Hindlimb muscle (tissue), 1 donor: ENCODE results near the gene ESPL1. TPM values are rescaled to one million over a fixed set of nuclear protein-coding genes. Genes with fewer than 3 reads are reported as not detected.
A peak's percentile ranks its signal among the peaks of the same experiment; 100 is the strongest.

Experiments
- DNase-seq: peaks from one replicate; pipeline ENCODE4 v3.0.0-alpha.2; 2013
- polyA plus RNA-seq: library from polyadenylated mRNA; unstranded; fragments of 120-200 nt; gene quantifications from one replicate; pipeline ENCODE4 v1.2.1, GENCODE V29; 2013; ENCODE audit not compliant: insufficient read length

ESPL1 gene
- polyA plus RNA-seq, 1 donor = 5.1 TPM

DNA sequence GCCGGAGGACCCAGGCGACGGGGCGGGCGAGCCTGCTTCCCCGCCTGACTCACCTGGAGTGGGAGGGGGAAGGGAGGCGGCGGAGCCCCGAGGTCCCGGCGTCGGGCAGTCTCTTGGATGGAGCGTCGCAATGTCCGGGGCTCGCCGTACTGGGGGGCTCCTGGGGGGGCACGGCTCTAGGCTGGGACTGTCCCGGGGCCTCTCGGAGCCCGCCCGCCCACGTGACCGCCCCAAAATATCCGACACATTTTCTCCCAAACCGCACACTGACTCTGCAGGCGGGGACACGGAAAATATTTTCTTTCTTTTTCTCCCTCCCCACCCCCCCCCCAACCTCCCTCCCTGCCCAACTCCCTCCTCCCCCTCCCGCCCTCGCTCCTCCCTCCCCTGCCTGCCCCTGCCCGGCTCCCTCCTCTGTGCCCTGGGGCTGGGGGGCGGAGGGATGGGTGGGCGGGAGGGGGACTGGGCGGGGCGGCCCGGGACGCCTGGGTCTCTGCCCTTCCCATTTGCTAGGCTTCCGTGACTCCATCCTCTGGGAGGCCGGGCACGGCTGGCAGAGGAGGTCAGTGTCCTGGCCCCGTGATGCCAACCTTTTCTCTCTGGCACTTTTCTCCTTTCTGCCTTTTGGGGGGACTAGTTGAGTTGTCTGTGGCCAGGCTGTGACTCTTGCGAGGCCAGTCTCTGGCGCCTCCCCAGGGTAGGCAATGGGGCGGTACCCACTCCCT lies 36.0 kb upstream of the ESPL1 start, which contains the start of gene RARG:
Gene RARG, minus strand, starts transcription at position 289 of the 725 bp plus-strand sequence. CDS start 4,664 bp downstream, outside the sequence.
- peak; percentile 56 for DNase-seq

DNA sequence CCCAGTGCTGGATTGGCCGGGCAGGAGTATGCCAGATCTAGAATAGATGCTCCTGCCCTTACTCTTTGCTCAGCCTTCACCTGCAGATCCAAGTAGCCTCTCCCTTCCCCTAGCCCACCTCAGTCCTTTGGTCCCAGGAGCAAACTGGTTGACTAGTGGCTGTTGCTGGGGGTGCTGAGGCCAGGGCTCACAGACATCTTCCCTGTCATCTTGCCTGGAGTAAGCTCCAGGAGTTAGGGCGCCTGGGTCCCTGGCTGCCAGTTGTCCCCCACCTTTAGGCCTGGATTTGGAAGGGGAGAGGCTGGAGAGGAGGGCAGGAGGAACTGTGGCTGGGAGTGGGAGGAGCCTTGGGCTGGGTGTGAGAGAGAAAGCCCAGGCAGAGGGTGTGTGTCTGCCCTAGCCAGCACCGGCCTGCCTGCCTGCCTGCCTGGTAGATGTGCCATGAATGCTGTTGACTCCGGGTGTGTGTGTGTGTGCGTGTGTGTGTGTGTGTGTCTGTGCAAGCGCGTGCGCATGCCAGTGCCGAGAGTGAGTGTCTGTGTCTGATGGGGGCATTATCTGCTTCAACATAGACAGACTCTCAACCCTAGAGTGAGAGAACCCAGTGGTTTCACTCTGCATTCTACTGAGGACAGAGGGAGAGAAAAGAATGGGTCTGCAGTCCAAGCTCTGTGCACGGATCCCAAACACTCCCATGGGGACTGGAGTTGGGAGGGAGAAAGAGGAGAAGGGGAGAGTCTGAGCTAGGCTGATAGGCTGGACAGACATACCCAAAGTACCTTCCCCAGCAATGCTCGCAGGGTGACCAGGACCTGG lies 35.2 kb upstream of the ESPL1 start:
- DNase-seq = no peak

DNA sequence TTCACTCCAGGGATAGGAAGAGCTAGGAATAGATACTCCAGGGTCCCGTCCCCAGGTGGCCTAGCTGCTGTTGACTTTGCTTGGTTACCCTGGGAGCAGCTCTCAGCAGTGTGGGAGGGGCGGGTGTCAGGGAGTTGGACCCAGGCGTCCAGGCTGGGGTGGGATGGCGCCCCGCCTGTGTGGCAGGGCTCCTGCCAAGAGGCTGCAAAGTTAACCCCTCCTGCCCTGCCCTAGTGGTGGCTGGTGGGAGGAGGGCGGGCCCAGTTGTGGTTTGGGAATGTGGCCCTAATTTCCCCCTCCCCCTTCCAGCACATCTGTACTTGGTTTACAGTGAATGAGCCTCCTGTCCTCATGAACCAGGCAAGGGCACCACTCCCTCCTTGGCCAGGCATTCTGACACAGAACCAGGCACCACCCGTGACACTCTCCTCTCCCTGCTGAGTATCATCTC lies 34.4 kb upstream of the ESPL1 start:
- no peak for DNase-seq

DNA sequence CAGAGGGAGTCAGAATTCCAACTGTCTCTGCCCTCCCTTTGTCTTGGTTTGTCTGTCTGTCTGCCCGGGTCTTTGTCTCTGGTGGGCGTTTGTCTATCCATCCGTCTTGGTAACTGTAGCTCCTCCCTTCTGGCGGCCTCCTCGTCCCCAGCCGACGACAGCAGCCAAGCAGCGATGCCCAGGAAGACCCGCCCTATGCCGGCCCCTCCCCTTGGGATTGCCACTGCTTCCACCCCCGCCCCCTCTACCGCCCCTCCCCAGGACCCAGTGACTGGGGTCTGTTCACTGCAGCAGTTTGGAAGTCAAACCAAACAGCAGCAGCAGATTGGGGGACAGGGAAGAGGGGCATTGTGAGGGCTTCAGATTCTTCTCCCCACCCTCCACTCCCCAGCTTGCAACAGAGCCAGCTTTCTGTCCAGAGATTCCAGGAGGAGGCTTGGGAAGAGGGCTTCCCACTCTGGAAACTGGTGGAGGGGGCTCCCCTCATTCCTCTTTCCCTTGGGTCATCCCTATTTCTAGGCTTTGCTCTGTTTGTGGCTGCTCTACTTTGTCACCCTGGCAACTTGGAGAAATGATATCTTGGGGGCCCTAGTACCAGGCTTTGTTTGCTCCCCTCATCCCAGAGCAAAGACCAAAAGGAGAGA lies 33.7 kb upstream of the ESPL1 start:
- no peak for DNase-seq

DNA sequence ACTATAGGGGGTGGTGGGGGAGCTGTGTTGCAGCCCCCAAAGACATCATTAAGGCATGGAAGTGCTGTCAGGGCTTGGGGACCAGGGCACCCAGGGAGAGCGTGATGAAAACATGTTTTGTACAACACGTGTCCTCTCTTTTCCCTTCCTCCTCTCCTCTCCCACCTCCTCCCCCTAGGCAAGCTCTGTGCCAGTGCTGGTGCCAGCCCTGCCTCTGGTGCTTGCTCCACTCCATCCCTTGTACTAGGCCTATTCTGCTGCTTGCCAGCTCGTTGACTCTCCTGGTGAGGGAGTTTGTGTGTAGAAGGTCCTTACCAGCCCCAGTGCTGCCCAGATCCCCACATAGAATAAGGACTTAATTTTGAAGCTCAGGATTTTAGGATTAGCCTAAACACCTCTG lies 32.9 kb upstream of the ESPL1 start:
- DNase-seq = no peak

DNA sequence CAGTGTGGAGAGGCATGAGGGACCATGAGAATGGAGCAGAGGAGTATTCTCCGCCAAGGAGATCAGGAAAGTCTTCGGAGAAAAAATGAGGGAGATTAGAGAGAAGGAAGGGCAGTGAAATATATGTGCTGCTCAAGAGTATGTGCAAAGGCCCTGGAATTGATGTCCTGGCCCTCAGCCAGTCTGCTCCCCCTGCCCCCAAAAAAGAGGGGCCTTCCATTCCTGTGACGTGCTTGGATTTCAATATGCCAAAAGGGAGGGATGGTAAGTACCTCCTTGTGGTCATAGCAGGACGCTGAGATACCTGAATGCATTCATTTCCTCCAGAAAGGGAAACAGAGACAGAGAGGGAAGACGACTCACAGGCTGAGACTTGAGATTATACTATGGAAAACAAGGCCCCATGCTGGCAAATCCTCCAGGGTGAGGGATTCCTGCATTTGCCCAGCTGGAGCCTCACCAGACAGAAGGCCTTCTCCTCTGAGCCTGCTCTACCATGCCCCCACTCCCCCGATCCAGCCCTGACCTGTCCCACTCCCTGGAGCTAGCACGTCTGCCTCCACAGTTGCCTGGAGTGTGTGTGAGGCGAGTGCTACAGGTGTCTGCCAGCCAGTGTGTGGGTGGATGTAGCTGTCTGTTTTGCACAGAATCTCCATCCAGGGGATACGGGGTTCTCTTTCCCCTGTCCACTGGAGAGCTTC lies 32.2 kb upstream of the ESPL1 start:
- DNase-seq = no peak

DNA sequence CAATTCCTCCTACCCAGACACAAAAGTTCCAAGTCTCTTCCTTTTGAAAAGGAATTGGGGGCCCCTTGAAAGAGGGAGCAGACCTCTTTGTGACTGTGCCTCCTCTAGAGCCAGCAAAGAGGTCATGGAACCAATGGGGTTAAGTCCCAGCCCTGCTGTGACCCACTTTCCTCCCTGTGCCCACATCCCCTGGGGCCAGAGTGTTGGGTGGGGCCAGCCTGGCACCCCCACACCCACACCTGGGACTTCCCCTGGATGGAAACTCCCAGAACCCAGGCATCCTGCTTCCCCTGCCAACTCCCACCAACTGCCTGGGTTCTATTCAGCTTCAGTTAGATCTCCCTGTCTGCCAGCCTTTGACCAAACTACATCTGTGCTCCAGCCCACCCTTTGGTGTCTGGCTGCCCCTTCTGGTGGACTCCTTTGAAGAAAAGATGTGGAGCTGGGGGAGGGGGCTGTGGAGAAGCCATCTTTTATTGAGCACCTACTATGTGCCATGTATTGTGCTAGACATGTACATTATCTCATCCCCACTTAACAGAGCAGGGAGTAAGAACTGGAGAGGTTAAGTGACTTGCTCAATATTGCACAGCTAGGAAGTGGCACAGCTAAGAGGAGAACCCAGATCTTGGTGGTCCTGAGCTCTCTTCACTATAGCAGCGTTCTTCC lies 31.5 kb upstream of the ESPL1 start:
- no peak for DNase-seq

DNA sequence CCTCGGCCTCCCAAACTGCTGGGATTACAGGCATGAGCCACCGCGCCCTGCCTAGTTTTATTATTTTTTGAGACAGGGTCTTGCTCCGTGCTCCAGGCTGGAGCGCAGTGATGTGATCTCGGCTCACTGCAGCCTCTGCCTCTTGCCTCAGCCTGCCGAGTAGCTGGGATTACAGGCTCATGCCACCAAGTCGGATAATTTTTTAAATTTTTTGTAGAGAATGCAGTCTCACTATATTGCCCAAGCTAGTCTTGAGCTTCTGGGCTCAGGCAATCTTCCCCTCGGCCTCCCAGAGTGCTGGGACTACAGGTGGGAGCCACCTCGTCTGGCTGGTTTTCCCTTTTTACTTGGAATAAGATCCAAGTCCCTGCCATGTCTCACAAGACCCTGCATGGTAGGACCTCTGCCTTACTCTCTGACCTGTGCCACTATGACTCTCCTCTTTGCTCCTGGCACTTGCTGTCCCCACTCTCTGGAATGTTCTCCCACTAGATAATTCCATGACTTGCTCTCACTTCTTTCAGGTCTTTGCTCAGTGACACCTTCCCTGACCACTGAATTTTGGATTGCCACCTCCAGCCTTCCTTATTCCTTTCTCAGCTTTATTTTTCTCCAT lies 28.3 kb upstream of the ESPL1 start:
- DNase-seq = no peak

DNA sequence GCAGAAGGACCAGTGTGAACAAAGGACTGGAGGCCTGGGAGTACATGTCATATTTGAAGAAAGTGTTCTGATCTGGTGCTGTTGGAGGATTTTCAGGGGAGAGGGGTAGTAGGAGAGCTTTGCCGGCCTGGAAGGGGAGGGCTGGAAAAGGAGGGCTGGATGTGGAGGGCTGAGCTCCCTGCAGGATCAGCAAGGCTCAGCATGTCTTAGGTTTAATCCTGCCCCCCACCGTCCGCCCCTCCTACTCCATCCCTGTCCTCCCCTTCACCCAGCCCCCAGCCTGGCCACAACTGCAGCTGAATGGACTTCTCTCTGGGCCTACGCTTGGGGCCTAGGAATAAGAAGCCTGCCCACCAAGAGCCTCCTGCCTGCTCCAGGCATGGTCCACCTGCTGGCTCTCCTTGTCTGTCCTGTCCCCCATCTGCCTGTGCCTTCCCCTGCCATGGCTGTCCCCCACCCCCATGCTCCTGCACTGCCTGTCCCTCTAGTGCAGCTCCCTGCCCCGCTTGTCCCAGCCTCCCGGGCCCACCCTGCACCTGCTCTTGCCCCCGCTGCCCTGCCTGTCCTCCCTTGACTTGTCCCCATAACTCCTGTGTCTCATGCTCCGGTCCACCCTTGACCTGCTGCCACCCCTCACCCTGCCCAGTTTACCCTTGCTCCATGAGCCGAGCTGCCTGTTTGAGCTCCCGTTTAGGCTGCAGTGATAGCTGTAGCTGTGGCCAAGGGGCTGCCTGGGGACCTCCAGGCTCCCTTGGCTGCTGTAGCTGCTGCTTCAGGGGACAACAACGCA lies 26.3 kb upstream of the ESPL1 start:
- no peak for DNase-seq

DNA sequence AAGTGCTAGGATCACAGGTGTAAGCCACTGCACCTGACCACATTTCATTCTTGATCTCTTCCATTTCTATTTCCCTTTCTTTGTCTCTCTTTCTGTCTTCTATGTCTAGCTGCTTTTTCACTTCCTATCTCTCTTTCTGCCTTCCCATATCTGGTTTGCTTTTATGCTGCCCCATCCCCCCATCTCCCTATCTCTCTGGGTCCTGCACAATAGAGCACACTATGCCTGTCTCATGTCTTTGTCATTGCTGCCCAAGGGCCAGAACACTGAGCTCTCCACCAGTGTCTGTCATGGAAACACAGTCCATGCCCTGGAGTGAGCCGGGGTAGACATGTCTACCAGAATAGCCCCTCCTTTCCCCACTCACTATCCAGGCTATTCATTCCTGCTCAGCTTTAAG lies 23.8 kb upstream of the ESPL1 start:
- DNase-seq = no peak

DNA sequence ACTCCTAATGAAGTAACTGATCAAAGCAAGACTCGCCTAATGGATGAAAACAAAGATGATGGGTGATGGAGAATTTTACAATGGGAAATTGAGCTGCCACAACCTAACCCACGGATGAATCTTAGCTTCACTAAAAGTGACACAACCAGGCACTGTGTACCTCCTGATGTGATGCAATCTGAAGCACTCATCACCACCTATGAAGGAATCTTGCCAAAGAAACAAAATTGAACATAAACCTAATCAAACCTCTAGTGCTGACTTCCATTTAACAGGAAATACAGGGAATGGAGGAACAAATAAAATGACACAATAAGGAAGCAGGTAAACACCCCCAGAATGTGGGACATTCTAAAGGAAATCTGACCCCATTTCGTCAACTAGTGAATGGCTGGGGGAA lies 22.8 kb upstream of the ESPL1 start:
- DNase-seq = no peak

DNA sequence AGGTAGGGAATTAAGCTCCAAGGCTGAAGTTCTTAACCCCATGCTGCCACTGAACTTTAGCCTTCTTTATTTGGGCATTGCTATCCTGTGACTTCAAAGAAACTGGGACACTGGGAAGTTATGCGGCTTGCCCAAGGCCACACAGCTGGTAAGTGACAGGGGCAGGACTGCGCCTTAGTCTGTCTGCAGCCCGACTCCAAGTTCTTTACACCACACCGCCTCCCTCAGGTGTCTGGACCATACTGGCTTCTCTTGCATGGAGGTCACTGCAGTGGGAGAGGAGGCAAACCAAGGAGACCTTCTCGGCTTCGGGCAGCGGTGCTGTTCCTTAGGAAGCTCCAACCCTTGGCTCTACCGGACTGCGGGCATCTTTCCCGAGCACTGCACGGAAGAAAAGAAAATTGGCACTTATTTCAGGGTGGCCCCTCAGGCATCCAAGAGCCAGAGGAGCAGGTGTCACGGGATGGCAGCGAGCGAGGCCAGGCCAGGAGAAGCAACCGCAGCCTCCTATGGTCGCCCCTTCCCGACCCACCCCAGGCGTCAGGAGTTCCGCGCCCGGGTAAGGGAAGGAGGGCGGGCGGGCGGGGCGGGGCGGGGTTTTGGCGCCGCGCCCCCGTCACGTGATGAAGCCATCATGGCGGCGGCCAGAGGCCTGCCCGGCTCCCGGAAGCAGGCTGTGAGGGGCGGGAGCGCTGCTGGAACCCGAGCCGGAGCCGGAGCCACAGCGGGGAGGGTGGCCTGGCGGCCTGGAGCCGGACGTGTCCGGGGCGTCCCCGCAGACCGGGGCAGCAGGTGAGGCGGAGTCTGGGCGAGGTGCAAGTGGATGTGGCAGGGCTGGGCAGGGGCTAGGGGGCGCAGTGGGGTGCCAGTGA lies 16.4 kb upstream of the ESPL1 start:
- peak; percentile 79 for DNase-seq

DNA sequence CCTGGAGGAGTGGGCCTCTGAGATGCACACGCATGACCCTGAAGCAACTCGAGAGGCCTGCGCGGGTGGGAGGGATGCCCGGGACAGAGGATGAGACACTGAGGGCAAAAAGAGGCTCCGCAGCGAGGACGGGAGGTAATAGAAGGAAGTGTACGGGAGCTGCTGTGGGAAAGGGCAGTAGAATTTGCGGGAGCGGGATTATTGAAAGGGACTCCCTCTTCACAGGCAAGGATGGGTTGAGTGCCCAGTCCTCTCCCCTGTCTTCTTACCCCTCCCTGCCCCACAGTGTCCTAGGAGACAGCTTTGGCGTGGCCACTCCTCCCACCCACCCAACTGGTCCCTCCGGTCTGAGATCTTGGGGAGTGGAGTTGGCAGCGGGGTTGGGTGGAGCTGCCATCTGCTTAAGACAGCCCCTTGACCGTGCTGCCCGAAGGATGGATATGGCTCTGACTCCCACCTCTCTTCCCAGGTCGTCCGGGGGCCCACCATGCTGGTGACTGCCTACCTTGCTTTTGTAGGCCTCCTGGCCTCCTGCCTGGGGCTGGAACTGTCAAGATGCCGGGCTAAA lies 15.7 kb upstream of the ESPL1 start:
- DNase-seq = no peak

DNA sequence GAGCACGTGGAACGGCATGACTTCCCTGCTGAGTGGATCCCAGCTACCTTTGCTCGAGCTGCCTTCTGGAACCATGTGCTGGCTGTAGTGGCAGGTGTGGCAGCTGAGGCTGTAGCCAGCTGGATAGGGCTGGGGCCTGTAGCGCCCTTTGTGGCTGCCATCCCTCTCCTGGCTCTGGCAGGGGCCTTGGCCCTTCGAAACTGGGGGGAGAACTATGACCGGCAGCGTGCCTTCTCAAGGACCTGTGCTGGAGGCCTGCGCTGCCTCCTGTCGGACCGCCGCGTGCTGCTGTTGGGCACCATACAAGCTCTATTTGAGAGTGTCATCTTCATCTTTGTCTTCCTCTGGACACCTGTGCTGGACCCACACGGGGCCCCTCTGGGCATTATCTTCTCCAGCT lies 14.8 kb upstream of the ESPL1 start:
- no peak for DNase-seq

DNA sequence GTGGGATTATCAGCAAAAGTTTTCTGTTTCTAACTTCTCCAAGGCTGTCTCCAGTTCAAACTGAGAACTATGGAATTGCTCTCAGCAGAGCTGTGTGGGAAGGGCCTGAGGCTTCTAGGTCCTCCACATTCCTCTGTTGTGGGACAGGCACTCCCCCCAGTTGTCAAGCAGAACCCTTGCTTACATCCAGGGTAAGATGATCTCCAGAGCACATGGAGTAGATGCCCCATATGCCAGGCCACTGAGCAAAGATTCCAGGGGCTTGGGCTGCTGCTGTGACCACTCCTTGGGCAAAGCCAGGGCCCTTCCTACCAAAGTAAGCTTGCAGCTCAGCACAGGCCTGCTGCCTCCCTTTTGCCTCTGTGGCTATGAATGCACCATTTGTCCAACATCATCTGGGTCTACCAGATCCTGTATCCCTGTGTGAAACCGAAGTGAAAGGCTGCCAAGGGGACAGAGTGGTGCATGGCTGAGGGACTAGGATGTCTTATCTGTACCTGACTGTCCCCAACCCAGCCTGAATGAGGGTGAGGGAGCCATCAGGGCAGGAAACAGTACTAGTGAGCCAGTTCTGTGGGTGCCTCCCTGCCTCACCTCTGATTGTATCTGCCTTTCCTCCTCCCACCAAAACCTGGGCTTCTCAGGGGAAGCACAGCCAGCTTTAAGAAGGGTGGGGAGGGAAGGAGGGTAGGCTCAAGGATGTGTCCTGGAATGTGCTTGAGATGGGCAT lies 13.1 kb upstream of the ESPL1 start:
- no peak for DNase-seq

DNA sequence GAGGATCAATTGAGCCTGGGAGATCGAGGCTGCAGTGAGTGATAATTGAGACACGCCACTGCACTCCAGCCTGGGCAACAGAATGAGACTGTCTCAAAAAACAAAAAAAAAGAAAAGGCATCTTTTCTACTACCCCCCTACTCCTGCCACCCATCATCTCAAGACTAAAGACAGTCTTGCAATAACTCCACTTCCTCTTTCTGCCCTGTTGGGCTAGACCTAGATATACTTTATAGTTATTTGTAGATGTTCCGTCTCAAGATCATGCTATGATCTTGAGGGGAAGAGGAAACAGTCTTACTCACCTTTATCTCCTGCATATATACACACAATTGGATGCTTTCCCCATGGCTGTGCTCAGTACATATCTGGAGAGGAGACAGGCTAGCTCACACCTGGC lies 12.1 kb upstream of the ESPL1 start:
- no peak for DNase-seq

DNA sequence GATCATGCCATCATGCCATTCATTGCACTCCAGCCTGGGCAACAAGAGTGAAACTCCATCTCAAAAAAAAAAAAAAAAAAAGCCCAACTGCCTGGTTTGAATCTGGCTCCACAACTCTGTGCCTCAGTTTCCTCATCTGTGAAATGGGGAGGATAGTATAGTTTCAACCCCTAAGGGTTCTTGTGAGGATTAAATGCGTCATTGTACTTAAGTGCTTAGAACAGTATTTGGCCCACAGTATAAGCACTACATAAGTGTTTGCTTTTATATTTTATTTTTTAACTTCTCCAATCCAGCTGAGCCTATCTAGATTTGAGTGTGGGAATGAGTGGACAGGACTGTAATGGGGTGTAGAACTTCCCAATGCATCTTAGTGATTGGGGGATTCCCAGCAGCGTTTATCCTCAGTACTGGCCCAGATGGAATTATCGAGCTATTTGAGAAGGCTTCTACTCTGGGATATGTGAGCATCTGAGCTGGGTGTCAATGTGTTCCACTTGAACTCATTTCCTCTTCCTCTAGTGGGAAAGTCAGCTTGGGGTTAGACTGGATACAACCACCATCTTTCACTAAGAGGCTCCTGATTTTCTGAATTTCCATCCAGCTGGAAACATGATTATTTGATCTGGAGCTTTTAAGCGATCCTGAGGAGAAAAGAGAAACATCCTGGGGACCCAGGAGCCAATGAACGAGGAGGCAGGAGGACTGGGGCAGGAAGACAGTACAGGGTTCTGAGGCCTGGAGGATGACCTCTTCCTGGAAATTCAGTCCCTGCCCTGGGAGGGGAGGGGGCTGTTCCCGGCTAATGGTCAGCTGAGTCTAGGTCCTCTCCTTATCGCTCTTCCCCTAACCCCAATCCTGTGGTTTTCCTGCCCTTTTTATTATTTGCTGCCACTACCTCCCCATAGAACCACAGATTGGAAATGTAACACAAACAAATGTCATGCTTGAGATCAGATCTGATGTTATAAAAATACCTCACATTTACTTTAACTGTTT lies 9.3 kb upstream of the ESPL1 start:
- no peak for DNase-seq
